Testis (tissue), 2 donors: ENCODE measurements around the gene MTPN.

Experiments used
- POLR2A ChIP-seq: fragments of 450-650 bp; IDR thresholded peaks from one replicate; pipeline ENCODE4 v1.6.1; 2017; ENCODE audit warnings: antibody characterized with exemption, mild to moderate bottlenecking, moderate library complexity
- TF ChIP-seq, protein P1 (sequence below), 3 experiments: fragments of 450-650 bp in 2 of 3; fragments of 200-600 bp in 1 of 3; sonication (generic) in 1 of 3; IDR thresholded peaks; one replicate each; pipeline ENCODE4 v1.5.1; 2016 to 2019; ENCODE audit warnings: antibody characterized with exemption in 3 of 3, mild to moderate bottlenecking in 2 of 3, moderate library complexity in 1 of 3

DNA sequence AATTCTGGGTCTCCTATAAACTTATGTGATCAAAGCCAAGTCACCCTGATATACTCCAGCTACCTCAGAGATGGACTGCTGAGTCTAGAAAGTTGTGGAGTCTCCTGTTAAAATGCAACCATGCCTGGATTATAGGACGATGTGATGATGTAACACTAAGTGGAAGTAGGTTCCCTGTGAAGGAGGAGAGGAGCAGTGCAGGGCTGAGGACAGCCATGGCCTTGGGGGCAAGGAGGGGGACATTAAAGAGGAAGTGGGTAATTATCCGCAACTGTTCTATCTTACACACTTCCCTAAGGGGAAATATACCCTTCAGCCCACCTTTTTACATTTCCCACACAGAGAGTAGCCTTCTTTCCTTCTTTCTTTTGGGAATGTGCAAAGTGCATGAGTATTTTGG, 63.8 kb downstream of the MTPN start:
- TF ChIP-seq POLR2A = no peak
- TF ChIP-seq, protein P1, sequence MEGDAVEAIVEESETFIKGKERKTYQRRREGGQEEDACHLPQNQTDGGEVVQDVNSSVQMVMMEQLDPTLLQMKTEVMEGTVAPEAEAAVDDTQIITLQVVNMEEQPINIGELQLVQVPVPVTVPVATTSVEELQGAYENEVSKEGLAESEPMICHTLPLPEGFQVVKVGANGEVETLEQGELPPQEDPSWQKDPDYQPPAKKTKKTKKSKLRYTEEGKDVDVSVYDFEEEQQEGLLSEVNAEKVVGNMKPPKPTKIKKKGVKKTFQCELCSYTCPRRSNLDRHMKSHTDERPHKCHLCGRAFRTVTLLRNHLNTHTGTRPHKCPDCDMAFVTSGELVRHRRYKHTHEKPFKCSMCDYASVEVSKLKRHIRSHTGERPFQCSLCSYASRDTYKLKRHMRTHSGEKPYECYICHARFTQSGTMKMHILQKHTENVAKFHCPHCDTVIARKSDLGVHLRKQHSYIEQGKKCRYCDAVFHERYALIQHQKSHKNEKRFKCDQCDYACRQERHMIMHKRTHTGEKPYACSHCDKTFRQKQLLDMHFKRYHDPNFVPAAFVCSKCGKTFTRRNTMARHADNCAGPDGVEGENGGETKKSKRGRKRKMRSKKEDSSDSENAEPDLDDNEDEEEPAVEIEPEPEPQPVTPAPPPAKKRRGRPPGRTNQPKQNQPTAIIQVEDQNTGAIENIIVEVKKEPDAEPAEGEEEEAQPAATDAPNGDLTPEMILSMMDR (IDR thresholded peaks at IDR 0.05) = no peak
